ENCODE results near the gene SUPT20HL2. TPM values are rescaled to one million over a fixed set of nuclear protein-coding genes. Genes with fewer than 3 reads are reported as not detected.

The SUPT20HL2 gene
- total RNA-seq, 1 experiment from 2014 or later = 0.14 TPM

DNA sequence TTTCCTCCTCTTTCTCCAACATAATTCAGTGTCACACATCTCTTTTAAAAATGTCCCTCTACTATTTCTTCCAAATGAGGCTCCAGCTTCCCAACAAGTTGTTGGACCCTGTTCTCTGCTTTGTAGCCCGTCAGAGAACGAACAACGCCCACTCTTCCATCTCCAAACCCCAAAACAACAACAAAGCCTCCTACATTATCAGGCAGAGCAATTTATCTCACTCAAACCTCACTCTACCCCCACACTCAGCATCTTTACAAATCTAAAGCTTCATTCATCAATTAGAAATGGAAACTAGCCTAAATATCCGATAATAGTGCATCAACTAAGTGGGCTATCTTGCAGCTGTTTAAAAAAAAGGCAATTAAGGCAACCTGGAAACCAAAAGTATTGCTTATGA is 20.5 kb downstream of the SUPT20HL2 start:
- Histone ChIP-seq H3K4me3 (ENCODE audit: insufficient read depth, low read depth, low read length) (no peak overlapping the region), H3K36me3 (replicated peaks; ENCODE audit: control insufficient read depth, insufficient read depth, low read length) (no peaks in the 10 kb centered on the region), H3K27me3 (ENCODE audit: control insufficient read depth, insufficient read depth, low read length) (no peaks in the 10 kb centered on the region)
- DNase-seq = no peak

DNA sequence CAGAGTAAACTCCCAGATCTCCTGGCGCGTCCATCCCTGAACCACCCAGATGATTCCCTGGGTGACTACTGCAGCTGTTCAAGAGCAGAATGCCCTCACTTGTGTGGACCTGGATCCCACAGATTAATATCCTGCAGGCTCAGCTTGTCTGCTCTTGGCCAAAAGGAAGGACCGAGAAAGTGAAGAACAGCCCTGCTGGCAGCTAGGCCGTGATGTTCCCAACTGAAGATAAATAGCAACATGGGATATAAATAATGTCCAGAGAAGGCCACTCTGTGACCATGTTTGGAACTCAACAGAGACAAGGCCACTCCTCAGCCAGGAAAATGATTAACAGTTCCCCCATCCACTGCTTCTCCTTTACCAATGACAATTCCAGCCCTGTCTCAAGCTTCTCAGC is 21.5 kb downstream of the SUPT20HL2 start:
- no peak for DNase-seq
- Histone ChIP-seq H3K36me3 (replicated peaks; ENCODE audit: control insufficient read depth, insufficient read depth, low read length) (no peaks in the 10 kb centered on the region), H3K27me3 (ENCODE audit: control insufficient read depth, insufficient read depth, low read length) (no peaks in the 10 kb centered on the region), H3K4me3 (ENCODE audit: insufficient read depth, low read depth, low read length) (no peak overlapping the region)

DNA sequence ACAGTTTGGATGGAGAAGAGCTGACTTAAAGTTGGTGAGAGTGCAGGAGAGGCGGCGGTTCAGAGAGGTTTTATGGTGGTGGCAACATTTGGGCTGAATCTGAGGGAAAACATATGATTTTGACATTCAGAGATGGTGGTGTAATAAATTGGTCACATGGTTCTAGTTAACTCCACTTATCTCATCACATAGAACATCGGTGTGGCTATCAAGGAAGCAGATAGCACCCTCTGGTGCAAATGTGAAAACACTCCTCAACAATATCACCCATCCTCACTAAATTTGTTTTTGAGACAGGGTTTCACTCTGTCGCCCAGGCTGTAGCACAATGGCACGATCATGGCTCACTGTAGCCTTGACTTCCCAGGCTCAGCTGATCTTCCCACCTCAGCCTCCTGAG is 28.8 kb downstream of the SUPT20HL2 start:
- Histone ChIP-seq H3K36me3 (replicated peaks; ENCODE audit: control insufficient read depth, insufficient read depth, low read length) (no peaks in the 10 kb centered on the region), H3K27me3 (ENCODE audit: control insufficient read depth, insufficient read depth, low read length) (no peaks in the 10 kb centered on the region; the same call in 1 of the 2 replicates), H3K4me3 (ENCODE audit: insufficient read depth, low read depth, low read length) (no peak overlapping the region)
- DNase-seq = no peak

DNA sequence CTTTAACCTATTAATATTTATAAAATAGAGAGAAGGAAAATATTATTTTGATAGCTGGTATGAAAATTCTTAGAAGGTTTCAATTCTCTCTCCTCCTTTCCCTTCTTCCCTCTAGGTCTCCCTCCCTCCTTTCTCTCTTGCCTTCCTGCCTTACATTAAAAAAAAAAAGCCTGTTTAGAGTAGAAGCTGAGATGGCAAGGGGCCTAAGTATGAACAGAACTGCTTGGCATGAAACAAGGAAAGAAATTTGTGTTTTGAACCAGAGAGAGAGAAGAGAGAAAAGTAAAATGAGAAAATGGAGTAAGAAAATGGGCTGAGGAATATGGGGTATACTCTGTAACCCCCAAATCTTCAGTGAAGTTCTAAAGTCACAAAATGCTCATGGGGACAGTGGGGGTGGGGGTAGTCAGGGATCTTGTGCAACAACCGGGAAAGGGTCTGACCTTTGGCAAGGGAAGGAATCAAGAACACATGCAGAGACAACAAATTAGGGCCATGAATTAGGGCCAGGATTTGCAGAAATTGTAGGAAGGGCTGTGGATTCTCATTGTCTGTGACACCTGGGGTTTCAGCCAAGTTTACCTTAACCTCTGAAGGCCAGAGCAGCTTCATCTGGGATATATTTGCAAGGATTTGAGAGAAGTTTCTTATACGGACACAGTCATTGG is 30.6 kb downstream of the SUPT20HL2 start:
- Histone ChIP-seq H3K27me3 (ENCODE audit: control insufficient read depth, insufficient read depth, low read length) (no peaks in the 10 kb centered on the region; the same call in 1 of the 2 replicates), H3K4me3 (ENCODE audit: insufficient read depth, low read depth, low read length) (no peak overlapping the region), H3K36me3 (replicated peaks; ENCODE audit: control insufficient read depth, insufficient read depth, low read length) (no peaks in the 10 kb centered on the region)
- no peak for DNase-seq

DNA sequence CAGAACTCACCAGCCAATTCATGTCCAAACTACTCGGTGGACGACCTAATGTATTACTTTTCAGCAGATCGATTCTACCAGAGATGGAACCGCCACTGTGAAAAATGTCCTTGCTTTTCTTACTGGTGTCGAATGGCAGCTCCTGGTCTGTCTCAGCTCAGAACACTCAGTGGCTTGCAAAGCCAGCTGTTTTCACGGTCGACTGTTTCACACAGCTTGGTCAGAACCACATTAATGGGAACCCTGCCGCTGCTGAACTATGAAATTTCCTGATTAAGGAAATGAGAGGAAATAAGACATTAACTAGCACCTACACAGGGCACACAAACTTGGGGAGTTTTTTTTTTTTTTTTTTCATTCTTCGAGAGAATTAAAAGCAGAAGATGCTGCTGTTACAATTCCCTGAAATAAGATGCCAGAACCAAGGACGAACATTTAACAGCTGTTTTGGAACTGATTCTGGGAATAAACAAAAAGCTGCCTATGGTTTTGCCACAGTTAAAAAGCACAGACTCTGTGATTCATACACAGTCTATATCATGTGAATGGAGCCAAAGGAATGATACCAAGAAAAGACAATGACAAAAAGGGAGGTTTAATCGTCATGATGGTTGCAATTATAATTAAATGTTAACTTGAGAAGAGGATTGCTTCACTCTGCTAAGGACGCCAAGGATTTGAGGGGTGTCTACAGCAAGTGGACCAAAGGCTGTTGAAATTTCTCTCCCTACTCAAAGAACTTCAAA is 31.3 kb downstream of the SUPT20HL2 start:
- peak; percentile 10 for DNase-seq
- Histone ChIP-seq H3K4me3 (ENCODE audit: insufficient read depth, low read depth, low read length) (no peak overlapping the region), H3K27me3 (ENCODE audit: control insufficient read depth, insufficient read depth, low read length) (no peaks in the 10 kb centered on the region; the same call in 1 of the 2 replicates), H3K36me3 (replicated peaks; ENCODE audit: control insufficient read depth, insufficient read depth, low read length) (no peaks in the 10 kb centered on the region)

DNA sequence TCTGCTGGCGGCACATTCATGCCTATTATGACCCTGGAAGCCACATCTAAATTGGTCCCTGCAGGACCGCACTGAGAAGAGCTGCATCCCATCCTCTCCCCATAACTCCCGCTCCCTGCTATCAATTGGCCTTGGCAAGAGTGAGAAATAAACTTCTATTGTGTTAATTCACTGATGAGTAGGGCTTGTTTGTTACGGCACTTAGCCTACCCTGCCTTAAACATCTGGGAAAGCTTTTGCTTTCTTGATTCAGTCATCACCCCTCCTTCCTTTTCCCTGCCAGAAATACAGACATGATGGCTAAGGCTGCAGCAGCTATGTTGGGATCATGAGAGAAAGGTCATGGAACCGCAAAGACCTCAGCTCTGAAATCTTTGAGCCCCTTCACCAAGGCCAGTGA is 36.5 kb downstream of the SUPT20HL2 start:
- Histone ChIP-seq H3K4me3 (ENCODE audit: insufficient read depth, low read depth, low read length) (no peak overlapping the region), H3K27me3 (ENCODE audit: control insufficient read depth, insufficient read depth, low read length) (no peaks in the 10 kb centered on the region; the same call in 1 of the 2 replicates), H3K36me3 (replicated peaks; ENCODE audit: control insufficient read depth, insufficient read depth, low read length) (no peaks in the 10 kb centered on the region)
- DNase-seq = no peak

DNA sequence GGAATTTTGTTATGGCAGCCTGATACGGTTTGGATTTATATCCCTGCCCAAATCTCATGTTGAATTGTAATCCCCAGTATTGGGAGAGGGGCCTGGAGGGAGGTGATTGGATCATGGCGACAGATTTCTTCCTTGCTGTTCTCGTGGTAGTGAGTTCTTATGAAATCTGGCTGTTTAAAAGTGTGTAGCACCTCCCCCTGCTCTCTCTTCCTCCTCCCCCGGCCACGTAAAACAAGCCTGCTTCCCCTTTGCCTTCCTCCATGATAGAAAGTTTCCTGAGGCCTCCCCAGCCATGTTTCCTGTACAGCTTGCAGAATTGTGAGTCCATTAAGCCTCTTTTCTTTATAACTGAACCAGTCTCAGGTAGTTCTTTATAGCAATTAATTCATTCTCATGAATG is 37.9 kb downstream of the SUPT20HL2 start:
- DNase-seq = no peak
- Histone ChIP-seq H3K27me3 (ENCODE audit: control insufficient read depth, insufficient read depth, low read length) (no peaks in the 10 kb centered on the region), H3K4me3 (ENCODE audit: insufficient read depth, low read depth, low read length) (no peak overlapping the region), H3K36me3 (replicated peaks; ENCODE audit: control insufficient read depth, insufficient read depth, low read length) (no peaks in the 10 kb centered on the region)

DNA sequence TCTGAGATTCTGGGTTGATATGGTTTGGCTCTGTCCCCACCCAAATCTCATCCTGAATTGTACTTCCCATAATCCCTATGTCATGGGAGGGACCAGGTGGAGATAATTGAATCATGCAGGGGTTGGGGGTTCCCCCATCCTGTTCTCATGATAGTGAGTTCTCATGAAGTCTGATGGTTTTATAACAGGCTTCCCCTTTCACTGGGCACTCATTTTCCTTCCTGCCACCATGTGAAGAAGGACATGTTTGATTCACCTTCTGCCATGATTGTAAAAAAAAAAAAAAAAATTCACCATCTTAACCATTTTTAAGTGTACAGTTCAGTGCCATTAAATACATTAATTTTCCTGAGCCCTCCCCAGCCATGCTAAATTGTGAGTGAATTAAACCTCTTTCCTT is 42.6 kb downstream of the SUPT20HL2 start:
- H3K4me3 ChIP-seq (ENCODE audit: insufficient read depth, low read depth, low read length) = no peak overlapping the region
- no peaks in the 10 kb centered on the region for H3K27me3 ChIP-seq (ENCODE audit: control insufficient read depth, insufficient read depth, low read length)
- H3K36me3 ChIP-seq (replicated peaks; ENCODE audit: control insufficient read depth, insufficient read depth, low read length) = no peaks in the 10 kb centered on the region
- DNase-seq = no peak

DNA sequence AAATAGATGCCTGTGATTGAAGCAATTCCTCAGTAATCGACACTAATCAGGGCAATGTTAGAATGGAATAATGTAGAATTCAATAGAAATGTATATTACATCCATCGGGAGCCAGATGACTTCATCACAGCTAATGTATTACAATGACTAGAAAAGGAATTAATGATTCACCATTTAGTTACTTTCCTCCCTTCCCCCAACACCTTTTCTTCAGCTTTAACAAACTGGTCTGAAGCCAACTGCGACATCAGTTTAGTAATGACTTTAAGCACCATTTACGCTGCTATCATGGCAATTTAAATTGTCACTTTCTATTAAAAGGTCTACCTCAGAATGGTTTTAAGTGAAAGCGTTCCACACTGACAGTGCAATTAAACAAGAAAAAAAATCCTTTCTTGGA is 45.1 kb downstream of the SUPT20HL2 start:
- Histone ChIP-seq H3K36me3 (replicated peaks; ENCODE audit: control insufficient read depth, insufficient read depth, low read length) (no peaks in the 10 kb centered on the region), H3K27me3 (ENCODE audit: control insufficient read depth, insufficient read depth, low read length) (no peaks in the 10 kb centered on the region), H3K4me3 (ENCODE audit: insufficient read depth, low read depth, low read length) (no peak overlapping the region)
- no peak for DNase-seq

DNA sequence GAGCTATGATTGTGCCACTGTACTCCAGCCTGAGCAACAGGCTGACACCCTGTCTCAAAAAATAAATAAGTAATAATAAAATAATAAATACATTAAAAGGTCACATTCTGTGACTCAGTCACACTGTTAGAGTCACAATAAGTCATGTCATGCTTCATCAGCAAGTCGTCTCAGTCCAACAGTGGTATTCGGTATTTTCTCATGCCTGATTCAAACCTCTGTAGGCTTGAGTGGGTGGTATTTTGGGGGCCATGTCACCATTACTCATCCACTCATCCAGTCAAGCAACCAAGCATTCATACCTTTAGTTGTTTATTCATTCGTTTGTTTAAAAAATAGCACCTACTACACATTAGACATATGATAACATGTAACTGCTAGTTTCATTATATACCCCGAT is 46.9 kb downstream of the SUPT20HL2 start:
- H3K4me3 ChIP-seq (ENCODE audit: insufficient read depth, low read depth, low read length) = no peak overlapping the region
- H3K36me3 ChIP-seq (replicated peaks; ENCODE audit: control insufficient read depth, insufficient read depth, low read length) = no peaks in the 10 kb centered on the region
- no peaks in the 10 kb centered on the region; the same call in 1 of the 2 replicates for H3K27me3 ChIP-seq (ENCODE audit: control insufficient read depth, insufficient read depth, low read length)
- DNase-seq = no peak

DNA sequence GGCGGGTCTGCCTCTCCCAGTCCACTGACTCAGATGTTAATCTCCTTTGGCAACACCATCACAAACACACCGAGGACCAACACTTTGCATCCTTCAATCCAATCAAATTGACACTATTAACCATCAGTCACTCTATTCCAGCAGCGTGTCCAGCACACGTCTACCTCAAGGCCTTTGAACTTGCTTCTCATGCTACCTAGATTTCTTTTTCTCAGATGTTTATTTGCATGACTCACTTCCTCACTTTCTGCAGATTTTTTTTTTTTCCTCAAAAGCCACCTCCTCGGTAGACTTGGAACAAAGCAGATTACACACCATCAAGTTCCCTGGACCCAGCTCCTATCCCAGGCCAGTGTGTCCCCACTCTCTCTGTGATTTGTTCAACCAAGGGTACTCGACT is 49.5 kb downstream of the SUPT20HL2 start:
- no peaks in the 10 kb centered on the region for H3K36me3 ChIP-seq (replicated peaks; ENCODE audit: control insufficient read depth, insufficient read depth, low read length)
- no peak for DNase-seq
- no peaks in the 10 kb centered on the region; the same call in 1 of the 2 replicates for H3K27me3 ChIP-seq (ENCODE audit: control insufficient read depth, insufficient read depth, low read length)
- H3K4me3 ChIP-seq (ENCODE audit: insufficient read depth, low read depth, low read length) = no peak overlapping the region

DNA sequence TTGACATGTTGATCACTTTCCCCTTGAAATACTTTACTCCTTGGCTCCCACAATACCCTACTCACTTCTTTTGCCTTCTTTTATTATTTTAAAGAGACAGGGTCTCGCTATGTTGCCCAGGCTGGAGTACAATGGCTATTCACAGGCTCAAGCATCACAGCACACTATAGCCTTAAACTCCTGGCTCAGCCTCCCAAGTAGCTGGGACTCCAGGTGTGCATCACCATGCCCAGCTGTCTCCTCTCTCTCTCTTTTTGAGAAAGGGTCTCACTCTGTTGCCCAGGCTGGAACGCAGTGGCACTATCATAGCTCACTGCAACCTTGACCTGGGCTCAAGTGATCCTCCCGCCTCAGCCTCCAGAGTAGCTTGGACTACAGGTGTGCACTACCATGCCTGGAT is 51.6 kb downstream of the SUPT20HL2 start:
- no peak overlapping the region for H3K4me3 ChIP-seq (ENCODE audit: insufficient read depth, low read depth, low read length)
- DNase-seq = no peak
- no peaks in the 10 kb centered on the region; the same call in 1 of the 2 replicates for H3K27me3 ChIP-seq (ENCODE audit: control insufficient read depth, insufficient read depth, low read length)
- H3K36me3 ChIP-seq (replicated peaks; ENCODE audit: control insufficient read depth, insufficient read depth, low read length) = no peaks in the 10 kb centered on the region

Other genes starting within 250 kb of the SUPT20HL2 start
- 16.6 and 21.1 TPM in 2 replicates for gene ZFX, start 164.3 kb downstream of the SUPT20HL2 start, total RNA-seq (2014; rRNA removed; shearing (Covaris generic))
- not detected in 2 replicates for gene SUPT20HL1, start 46.6 kb upstream of the SUPT20HL2 start, total RNA-seq (2014; rRNA removed; shearing (Covaris generic))
- gene PDK3, start 151.2 kb upstream of the SUPT20HL2 start, total RNA-seq (2014; rRNA removed; shearing (Covaris generic)) = 29.3 and 43.6 TPM in 2 replicates

Measured in H7 (cell line).